A549 treated with AZD2906 at 1 μM for 4 hours (cell line): Measurements from ENCODE around the gene ABRACL. TPM values are rescaled to one million over a fixed set of nuclear protein-coding genes. Genes with fewer than 3 reads are reported as not detected.

ENCODE experiments used
- total RNA-seq: library from RNA; stranded (reverse); fragments of 200-300 nt; extraction: Qiagen RNA extraction; gene quantifications from 5 replicates; pipeline ENCODE4 v1.2.3, GENCODE V29; 2022

ABRACL gene, protein sequence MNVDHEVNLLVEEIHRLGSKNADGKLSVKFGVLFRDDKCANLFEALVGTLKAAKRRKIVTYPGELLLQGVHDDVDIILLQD
- total RNA-seq = 46.6 to 60.9 TPM (median 49.5 TPM) in 5 replicates

DNA sequence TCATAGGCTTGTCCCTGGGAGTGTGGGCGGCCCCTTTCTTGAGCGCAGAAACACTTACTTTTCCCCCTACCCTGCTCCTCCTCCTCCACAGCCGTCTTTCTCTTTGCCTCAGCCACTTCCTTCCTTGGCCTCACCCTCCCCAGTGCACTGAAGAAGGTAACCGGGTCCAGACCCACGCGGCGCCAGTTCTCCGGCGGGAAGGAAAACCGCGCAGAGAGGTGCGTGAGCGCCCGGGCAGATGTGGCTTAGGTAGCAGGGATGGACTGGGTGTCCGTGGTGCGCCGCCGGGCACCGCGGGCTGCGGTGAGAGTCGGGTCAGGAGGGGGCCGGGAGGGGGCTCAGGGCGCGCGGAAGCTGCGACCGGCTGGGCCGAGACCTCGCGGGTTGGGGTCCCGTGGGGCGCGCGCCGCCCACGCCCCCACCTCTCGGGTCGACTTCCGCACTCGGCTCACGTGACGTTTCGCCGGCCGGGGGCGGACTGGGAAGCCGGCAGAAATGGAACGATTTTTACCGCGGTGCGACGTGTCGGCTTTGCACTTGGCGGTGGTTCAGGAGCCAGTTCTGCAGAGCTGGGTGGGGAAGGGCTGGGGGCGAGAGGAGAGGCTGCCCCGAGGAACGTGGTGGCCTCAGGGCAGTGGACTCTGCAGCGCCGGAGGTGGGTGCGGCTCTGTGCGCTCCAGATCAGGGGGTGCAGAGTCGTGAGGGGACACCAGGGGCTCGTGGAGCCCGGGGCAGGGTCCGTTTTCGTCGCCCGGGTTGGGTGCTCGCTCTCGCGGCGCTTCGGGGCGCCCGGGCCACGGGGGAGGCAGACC is at the start of gene ABRACL:
ABRACL (plus strand) TSS at position 88 of the 812 bp plus-strand sequence. CDS start 5,416 bp downstream, outside the sequence.

DNA sequence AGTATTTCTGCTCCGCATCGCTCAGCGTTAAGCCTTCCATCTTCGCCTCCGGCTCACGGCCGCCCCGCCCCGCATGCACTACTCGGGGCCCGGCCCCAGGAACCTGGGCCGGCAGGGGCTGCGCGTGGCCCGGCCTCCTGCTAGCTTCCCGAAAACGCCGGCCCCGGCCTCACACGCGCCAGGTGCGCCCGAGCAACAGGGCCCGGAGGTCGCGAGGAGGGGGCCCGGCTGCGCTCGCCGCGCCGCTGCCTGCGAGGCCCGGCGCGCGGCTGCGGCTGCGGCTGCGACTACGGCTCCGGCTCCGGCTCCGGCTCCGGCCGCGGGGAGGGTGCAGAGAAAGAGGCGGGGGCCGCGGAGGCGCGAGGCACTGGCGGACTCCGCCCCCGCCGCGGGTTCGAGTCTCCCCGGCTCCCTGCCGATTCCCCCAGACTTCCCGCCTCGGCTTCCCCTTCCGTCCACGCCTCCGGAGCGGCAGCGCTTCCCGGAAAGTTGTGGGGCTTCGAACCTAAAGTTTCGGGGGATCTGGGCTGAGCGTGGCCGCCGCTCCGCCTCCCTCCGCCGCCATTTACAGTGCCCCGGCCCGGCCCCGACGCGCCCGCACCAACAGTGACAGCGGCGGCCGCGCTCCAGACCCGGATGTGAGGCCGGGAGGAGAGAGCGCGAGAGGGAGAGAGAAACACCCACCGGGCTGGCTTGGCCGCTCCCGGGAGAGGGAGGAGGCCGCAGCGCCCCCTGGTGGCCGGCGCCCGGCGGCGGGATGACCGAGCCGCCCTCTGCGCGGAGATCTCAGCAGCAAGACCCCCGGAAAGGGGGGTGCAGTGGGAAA is 40.7 kb upstream of the ABRACL start, which contains the start of gene REPS1:
REPS1 (minus strand) TSS at position 611 of the 826 bp plus-strand sequence; CDS start at position 40, 571 bp downstream.

Other genes starting within 250 kb of the ABRACL start
- not detected in 5 replicates for gene ECT2L, start 232.7 kb upstream of the ABRACL start, total RNA-seq
- gene REPS1, start 40.5 kb upstream of the ABRACL start, total RNA-seq = 23.5 to 26.6 TPM (median 25.2 TPM) in 5 replicates
- 1.4 to 2.3 TPM (median 1.9 TPM) in 5 replicates for gene HECA, start 106.3 kb downstream of the ABRACL start, total RNA-seq